GM12801 (cell line): ENCODE data around the gene RBM47.

ENCODE experiments used
- TF ChIP-seq, protein P1 (sequence below): IDR thresholded peaks from one replicate; pipeline ENCODE4 v1.5.1; 2011; ENCODE audit warnings: control low read depth; ENCODE audit not compliant: insufficient read length; ENCODE audit errors: extremely low read depth

The RBM47 gene

DNA sequence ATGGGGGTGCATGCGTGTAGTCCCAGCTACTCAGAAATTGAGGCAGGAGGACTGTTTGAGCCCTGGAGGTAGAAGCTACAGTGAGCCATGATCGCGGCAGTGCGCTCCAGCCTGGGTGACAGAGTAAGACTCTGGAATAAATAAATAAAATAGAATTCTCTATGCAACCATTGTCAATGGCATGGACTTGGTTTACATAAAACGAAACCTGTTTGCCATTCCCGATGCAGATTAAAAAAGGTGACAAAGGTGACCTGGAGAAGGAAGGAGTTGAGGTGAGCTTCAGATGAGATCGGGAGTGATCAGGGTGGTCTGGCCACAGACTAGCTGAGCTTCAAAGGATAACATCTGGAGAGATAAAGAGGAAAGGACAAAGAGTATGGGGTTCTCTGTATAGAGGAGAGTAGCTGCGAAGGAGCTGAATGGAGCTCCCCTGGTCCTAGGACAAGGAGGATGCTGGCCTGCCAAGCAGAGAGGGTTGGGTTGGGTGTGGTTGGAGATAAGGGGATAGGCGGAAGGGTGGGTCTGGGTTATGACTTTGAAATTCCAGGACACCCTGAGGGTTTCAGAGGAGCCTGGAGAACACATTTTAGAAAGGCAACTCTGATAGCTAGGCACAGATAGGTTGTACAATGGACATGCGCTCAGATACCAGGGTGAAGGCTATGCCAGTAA, 98.6 kb downstream of the RBM47 start:
- TF ChIP-seq, protein P1, sequence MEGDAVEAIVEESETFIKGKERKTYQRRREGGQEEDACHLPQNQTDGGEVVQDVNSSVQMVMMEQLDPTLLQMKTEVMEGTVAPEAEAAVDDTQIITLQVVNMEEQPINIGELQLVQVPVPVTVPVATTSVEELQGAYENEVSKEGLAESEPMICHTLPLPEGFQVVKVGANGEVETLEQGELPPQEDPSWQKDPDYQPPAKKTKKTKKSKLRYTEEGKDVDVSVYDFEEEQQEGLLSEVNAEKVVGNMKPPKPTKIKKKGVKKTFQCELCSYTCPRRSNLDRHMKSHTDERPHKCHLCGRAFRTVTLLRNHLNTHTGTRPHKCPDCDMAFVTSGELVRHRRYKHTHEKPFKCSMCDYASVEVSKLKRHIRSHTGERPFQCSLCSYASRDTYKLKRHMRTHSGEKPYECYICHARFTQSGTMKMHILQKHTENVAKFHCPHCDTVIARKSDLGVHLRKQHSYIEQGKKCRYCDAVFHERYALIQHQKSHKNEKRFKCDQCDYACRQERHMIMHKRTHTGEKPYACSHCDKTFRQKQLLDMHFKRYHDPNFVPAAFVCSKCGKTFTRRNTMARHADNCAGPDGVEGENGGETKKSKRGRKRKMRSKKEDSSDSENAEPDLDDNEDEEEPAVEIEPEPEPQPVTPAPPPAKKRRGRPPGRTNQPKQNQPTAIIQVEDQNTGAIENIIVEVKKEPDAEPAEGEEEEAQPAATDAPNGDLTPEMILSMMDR: no peak

DNA sequence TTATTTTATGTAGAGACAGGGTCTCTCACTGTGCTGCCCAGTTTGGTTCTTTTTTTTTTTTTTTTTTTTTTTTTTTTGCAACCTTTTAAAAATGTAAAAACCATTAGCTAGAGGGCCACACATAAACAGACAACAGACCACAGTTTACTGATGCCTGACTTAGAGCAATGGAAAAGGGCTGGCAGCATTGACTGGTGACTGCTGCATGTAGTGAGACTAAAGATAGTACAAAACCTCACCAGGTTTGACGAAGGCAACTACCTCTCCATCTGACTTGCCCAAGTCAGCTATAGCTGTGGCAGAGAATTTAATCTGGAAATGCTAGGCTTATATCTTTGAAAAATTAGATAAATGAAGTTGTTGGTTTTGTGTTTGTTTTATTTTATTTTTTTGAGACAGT, 102.9 kb downstream of the RBM47 start:
- TF ChIP-seq, protein P1: no peak

DNA sequence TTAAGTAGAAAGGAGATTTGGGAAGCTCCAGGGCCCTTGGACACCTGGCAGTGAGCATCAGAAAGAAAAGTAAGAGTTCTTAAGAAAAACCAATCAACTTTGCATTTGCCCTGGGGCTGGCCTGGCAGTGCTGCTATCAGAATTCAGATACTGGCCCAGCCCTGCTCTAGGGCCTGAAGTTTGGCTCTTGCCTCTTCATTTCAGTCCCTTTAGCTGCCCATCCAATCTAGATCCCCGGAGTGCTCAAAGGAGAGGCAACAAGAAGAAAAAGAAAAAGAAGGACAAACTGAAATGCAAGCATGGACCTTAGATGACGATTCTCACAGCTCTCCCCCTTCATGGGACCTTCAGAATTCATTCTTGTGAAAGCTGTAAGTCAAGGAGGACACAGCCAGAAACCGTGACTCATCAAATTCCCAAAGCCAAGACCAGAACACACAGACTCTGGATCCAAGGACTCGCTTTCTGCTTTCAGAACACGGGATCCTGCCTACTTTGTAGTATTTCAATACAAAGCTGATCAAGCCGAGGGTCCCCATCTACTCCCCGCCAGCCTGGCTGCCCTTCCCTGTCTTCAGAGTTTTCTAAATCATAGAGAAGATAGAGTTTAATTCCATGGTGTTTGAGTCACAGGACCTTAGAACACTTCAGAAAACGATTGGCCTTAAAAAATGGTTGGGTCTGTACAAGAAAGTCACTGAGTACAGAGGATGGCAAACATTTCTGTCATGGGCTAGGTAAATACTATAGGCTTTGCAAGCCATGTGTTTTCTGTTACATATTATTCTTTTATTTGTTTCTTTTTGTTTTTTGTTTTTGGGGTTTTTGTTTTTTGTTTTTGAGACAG, 103.7 kb downstream of the RBM47 start:
- TF ChIP-seq, protein P1: no peak

DNA sequence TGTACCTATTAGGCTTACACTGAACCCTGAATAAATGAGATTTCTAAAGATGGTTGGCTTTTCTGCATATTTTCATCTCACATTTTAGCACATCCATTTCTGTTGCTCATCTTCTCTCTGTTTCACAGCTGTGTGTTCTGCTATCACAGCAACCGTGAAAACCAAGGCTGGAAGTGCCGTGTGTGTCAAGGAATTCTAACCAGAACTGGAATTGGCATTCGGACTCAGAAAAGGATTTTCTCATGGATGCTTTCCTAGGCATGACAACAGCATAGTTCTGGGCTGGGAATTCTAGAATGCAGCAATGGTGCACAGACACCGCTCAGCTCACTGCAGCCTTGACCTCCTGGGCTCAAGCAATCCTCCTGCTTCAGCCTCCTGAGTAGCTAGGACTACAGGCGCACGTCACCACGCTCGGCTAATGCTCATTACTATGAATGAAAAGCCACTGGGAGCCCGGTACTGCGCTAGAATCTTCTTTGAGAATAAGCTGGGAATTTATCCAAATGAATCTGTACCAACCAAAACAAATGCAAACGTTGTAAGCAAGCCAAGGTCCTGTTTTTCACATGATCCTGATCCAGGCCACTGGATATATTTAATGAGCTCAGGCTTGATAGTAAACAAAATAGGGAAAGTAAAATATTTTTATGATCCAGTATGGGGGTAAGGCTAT, 105.2 kb downstream of the RBM47 start:
- TF ChIP-seq, protein P1: no peak

DNA sequence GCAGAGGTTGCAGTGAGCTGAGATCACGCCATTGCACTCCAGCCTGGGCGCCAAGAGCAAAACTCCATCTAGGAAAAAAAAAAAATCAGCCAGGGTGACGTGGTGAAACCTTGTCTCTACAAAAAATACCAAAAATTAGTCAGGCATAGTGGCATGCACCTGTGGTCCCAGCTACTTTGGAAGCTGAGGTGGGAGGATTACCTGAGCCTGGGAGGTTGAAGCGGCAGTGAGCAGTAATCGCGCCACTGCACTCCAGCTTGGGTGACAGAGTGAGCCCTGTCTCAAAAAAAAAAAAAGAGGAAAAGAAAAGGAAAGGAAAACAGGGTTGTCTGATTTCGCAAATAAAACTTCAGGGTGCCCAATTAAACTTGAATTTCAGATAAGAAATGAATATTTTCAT, 106.1 kb downstream of the RBM47 start:
- TF ChIP-seq, protein P1: no peak

DNA sequence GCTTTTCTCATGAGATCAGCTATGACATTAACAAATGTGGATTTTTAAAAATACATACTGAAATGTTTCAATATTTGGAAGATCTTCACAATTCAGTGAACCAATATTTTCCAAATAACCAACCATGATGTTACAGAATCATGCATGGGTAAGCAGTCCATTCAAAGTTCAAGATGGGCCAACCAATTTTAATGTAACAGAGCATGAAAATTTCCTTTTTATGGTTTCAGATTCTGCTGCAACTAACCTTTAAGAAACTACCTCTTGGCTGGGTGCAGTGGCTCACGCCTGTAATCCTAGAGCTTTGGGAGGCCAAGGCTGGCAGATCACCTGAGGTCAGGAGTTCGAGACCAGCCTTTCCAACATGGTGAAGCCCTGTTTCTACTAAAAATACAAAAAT, 107.7 kb downstream of the RBM47 start:
- TF ChIP-seq, protein P1: no peak

DNA sequence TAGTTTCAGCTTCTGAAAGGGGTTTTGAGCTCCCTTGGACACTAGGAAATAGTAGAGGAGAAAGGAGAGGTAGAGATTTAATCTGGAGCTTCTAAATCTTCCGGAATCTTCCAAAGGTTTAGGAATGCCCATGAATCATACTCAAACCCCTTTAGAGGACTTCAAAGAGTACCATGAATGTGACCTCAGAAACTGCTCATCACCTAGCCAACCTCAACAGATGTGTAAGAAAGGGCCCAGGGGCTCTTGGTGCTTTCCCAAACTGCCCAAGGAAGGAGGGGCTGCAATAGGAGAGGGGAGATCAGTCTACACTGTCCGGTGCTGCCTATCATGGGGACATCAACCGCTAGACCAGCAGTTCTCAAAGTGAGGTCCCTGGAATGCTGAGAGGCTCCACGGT, 109.1 kb downstream of the RBM47 start:
- TF ChIP-seq, protein P1: no peak
